Measurements from ENCODE around the gene METTL9. TPM values are rescaled to one million over a fixed set of nuclear protein-coding genes. Genes with fewer than 3 reads are reported as not detected.

Gene METTL9
- polyA plus RNA-seq, 3 donors: 181 to 400 (median 373) TPM

GRCh38 chr16:21703589-21704174, 104.3 kb downstream of the METTL9 start:
- WGBS (ENCODE audit: insufficient coverage): no CpG with 5 or more reads among the region's 5 CpGs
- no peak for DNase-seq
- no peak overlapping the region for H3K4me3 ChIP-seq (replicated peaks in 1 of 3; ENCODE audit: low read depth in 2 of 3, low read length in 3 of 3)
- intact Hi-C loops (cut with micrococcal nuclease): no loop called here
- H2AFZ ChIP-seq (ENCODE audit: insufficient read depth, low read depth, low read length, poor library complexity, severe bottlenecking): peak overlapping the region; percentile 22
- peaks cover 18 to 22% of the 10 kb centered on the region in 2 donors for H3K4me1 ChIP-seq (ENCODE audit: control insufficient read depth in 1 of 2, insufficient read depth in 2 of 2, low read length in 2 of 2)
- no peaks in the 10 kb centered on the region for H3K9me3 ChIP-seq (replicated peaks in 1 of 2; ENCODE audit: control insufficient read depth in 1 of 2, insufficient read depth in 1 of 2, low read length in 2 of 2)
- H3K4me3 Mint-ChIP-seq: no peak overlapping the region
- H3K27me3 ChIP-seq (ENCODE audit: control insufficient read depth in 2 of 2, insufficient read depth in 2 of 2, low read length in 2 of 2): no peaks in the 10 kb centered on the region
- H3K9me3 Mint-ChIP-seq: peaks cover 0 to 5% (median 0%) of the 10 kb centered on the region in 7 donors
- H3K36me3 Mint-ChIP-seq: no peaks in the 10 kb centered on the region
- TF ChIP-seq CTCF (IDR thresholded peaks at IDR 0.05): no peak
- peak overlapping the region in 4 of 7 donors; percentile 0 to 70 (median 28) for H3K27ac Mint-ChIP-seq
- no peaks in the 10 kb centered on the region for H3K36me3 ChIP-seq (replicated peaks in 1 of 2; ENCODE audit: control insufficient read depth in 1 of 2, insufficient read depth in 2 of 2, low read length in 2 of 2)
- H3K27ac ChIP-seq (ENCODE audit: low read depth in 1 of 2, low read length in 2 of 2): no peak overlapping the region
- H3K27me3 Mint-ChIP-seq (ENCODE audit: low read depth in 3 of 3): peaks cover 1 to 4% (median 4%) of the 10 kb centered on the region in 3 donors
- no peaks in the 10 kb centered on the region for H3K79me2 ChIP-seq (ENCODE audit: insufficient read depth, low read length)
- no peak overlapping the region for H3K4me2 ChIP-seq (replicated peaks; ENCODE audit: extremely low read depth, low read length, poor library complexity, severe bottlenecking)
- H4K20me1 ChIP-seq (ENCODE audit: insufficient read depth, low read length): no peaks in the 10 kb centered on the region
- peaks cover 12% of the 10 kb centered on the region for H3K4me1 Mint-ChIP-seq
- no peak overlapping the region for H3K9ac ChIP-seq (ENCODE audit: insufficient read depth, low read length, poor library complexity, severe bottlenecking)

- H4K20me1 ChIP-seq (ENCODE audit: insufficient read depth, low read length): no peaks in the 10 kb centered on the region
- WGBS (ENCODE audit: insufficient coverage): 95% methylated on average over 3 of the region's 5 CpGs
- no peaks in the 10 kb centered on the region for H3K79me2 ChIP-seq (ENCODE audit: insufficient read depth, low read length)
- H3K27me3 Mint-ChIP-seq (ENCODE audit: low read depth in 3 of 3): peaks cover 1 to 4% (median 4%) of the 10 kb centered on the region in 3 donors
- H3K9ac ChIP-seq (ENCODE audit: insufficient read depth, low read length, poor library complexity, severe bottlenecking): no peak overlapping the region
- H3K27ac Mint-ChIP-seq: no peak overlapping the region
- intact Hi-C loops (cut with micrococcal nuclease): no loop called here
- H3K9me3 Mint-ChIP-seq: peaks cover 0 to 5% (median 0%) of the 10 kb centered on the region in 7 donors
- no peak overlapping the region for H3K4me2 ChIP-seq (replicated peaks; ENCODE audit: extremely low read depth, low read length, poor library complexity, severe bottlenecking)
- TF ChIP-seq CTCF (IDR thresholded peaks at IDR 0.05): no peak
- H3K27me3 ChIP-seq (ENCODE audit: control insufficient read depth in 2 of 2, insufficient read depth in 2 of 2, low read length in 2 of 2): no peaks in the 10 kb centered on the region
- H3K4me3 ChIP-seq (replicated peaks in 1 of 3; ENCODE audit: low read depth in 2 of 3, low read length in 3 of 3): no peak overlapping the region
- no peaks in the 10 kb centered on the region for H3K9me3 ChIP-seq (replicated peaks in 1 of 2; ENCODE audit: control insufficient read depth in 1 of 2, insufficient read depth in 1 of 2, low read length in 2 of 2)
- H3K36me3 Mint-ChIP-seq: no peaks in the 10 kb centered on the region
- DNase-seq: no peak
- peaks cover 18 to 24% of the 10 kb centered on the region in 2 donors for H3K4me1 ChIP-seq (ENCODE audit: control insufficient read depth in 1 of 2, insufficient read depth in 2 of 2, low read length in 2 of 2)
- no peak overlapping the region for H3K4me3 Mint-ChIP-seq
- H3K4me1 Mint-ChIP-seq: peaks cover 12% of the 10 kb centered on the region
- H2AFZ ChIP-seq (ENCODE audit: insufficient read depth, low read depth, low read length, poor library complexity, severe bottlenecking): no peak overlapping the region
- H3K36me3 ChIP-seq (replicated peaks in 1 of 2; ENCODE audit: control insufficient read depth in 1 of 2, insufficient read depth in 2 of 2, low read length in 2 of 2): no peaks in the 10 kb centered on the region
- no peak overlapping the region for H3K27ac ChIP-seq (ENCODE audit: low read depth in 1 of 2, low read length in 2 of 2)
Observed at GRCh38 chr16:21704266-21704665, 104.9 kb downstream of the METTL9 start.

Measured in CD14-positive monocyte (primary cell).